ENCODE measurements around the gene PAH. TPM values are rescaled to one million over a fixed set of nuclear protein-coding genes. Genes with fewer than 3 reads are reported as not detected.
"Not testable (repeated sequence)": the region's sequence is repeated elsewhere in the genome, so short reads cannot be mapped to it uniquely, and the experiment has no call there.

Gene PAH
- polyA plus RNA-seq, 5 donors = 0.05 to 6.3 (median 0.31) TPM

GRCh38 chr12:102900389-102900788 is 16.7 kb downstream of the PAH start:
- DNase-seq = no peak

GRCh38 chr12:102896067-102896466 is 21.0 kb downstream of the PAH start:
- no peak for DNase-seq

DNA sequence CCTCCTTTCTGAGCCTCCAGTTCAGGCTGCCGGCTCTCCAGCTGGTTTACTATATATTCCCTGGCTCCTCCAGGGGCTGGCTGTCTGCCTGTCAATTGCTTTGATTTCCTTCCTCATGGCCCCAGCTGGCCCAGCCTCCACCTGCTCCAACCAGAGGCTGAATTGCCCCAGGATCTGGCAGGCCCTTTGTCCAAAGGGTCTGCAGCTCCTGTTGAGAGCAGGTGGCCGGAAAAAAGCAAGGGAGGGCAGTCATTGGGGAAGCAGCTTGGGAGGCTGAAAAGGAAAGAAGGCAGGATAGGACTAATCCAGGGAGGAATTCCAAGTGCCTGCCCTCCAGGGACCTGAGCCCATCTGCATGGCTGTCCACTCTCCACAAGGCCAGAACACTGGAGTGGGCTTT is 25.3 kb downstream of the PAH start:
- DNase-seq = no peak

DNA sequence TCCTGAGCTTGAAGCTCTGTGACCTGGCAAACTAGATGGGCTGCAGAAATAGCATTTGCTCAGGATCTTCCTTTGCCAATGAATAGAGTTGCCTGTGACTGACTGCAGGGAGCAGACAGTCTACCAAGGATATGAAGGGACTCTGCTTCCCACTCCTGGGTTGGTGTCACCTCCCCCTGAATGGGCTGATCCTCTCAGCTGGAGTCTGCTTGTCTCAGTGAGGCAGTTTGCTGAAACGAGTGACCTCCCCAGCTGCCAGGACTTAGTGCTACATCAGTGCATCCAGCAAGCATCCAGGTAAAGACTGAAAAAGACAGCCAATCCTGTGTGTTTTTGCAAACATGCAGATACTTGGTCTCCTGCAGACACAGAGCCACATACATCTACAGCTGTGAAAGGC is 28.5 kb downstream of the PAH start:
- DNase-seq = no peak

DNA sequence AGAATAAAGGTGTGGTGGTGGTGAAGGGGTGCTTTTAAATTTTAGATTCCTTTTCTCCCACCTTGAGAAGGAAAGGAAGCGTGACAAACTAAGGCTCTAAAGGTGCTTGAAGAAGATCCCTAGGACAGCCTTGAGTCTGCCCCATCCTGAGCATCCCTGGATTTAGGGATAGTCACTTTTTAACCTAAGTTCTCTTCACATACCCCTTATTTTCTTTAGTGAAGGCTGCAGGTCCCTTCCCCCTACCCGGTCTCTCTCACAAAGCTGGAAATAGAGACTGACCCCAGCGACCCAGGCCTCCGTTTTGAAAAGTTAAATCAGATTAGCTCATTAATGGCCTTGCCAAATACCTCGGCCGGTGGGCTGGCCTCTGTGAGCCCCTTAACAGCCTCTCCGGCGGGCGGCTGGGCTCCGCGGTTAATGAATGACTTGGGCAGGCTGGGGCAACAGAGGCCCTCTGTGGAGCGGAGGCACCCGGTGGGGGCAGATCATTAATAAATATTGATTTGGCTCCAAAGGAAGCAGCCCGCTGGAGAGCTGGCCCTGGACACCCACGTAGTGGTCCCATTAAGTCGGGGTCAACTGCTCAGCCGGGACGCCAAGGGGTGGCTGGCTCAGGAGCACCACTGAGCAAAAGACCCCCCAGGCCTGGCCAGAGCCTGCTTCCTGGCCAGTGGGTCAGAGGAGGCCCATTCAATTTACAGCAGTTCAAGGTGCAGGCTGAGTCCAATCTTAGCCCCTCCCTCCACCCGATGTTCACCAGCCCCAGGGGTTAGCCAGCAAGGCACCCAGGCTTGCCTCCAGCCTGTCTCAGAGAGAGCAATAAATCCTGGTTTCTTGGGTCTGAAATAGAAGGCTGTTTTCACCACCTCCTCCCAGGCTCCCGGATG is 31.8 kb downstream of the PAH start:
- no peak for DNase-seq

GRCh38 chr12:102883204-102883799 is 33.7 kb downstream of the PAH start:
- DNase-seq = peak; percentile 13 to 30

DNA sequence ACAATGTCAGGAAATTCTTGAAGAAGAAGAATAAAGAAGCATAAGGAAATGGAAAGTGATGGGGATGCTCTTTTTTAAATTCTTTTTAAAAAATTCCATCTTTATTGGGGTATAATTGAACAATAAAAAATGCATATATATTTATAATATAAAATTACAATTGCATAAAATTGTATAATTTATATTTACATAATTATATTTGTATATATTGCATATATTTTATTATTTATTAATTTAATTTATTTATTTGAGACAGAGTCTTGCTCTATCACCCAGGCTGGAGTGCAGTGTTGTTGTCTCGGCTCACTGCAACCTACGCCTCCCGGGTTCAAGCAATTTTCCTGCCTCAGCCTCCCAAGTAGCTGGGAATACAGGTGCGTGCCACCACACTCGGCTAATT is 36.3 kb downstream of the PAH start:
- no peak for DNase-seq

GRCh38 chr12:102879144-102879763 is 37.8 kb downstream of the PAH start:
- no peak for DNase-seq

GRCh38 chr12:102876883-102877282 is 40.2 kb downstream of the PAH start:
- DNase-seq = no peak

DNA sequence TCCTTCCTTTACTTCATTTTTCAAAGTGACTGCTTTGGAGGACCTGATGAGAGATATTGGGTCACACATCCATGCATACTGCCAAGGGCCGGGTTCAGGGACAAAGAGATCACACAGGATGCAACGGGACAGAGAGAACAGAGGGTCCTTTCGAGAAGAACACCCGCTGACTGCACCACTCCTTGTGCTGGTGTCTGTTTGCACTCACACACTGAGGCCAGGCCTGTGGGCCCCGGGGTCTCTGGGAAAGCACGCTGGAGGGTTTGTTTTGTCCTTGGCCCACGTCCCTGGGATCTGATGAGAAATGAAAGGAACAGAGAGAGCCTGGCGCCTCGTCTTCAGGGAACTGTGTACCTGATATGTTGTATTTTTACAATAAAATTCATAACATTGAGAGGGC is 42.2 kb downstream of the PAH start:
- no peak for DNase-seq

DNA sequence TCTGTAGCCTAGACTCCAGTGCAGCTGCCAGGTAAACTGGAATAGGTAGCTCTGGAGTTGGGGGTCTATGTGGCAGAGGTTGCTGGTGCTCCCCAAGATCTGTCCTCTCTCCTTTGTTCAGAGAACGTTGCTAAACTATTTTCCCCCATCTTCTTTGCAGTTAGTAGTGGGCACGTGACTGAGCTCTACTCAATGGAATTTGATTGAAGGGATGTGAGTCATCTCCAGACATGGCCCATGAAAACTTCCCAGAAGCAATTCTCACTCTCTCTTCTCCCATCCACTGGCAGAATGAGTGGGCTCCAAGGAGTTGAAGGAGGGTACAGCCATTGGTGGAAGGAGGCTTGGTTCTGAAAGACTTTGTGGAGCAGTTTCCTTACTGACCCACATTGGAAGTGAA is 44.0 kb downstream of the PAH start:
- DNase-seq = no peak

GRCh38 chr12:102871014-102871413 is 46.0 kb downstream of the PAH start:
- no peak for DNase-seq

GRCh38 chr12:102869571-102869970 is 47.5 kb downstream of the PAH start:
- DNase-seq = no peak

DNA sequence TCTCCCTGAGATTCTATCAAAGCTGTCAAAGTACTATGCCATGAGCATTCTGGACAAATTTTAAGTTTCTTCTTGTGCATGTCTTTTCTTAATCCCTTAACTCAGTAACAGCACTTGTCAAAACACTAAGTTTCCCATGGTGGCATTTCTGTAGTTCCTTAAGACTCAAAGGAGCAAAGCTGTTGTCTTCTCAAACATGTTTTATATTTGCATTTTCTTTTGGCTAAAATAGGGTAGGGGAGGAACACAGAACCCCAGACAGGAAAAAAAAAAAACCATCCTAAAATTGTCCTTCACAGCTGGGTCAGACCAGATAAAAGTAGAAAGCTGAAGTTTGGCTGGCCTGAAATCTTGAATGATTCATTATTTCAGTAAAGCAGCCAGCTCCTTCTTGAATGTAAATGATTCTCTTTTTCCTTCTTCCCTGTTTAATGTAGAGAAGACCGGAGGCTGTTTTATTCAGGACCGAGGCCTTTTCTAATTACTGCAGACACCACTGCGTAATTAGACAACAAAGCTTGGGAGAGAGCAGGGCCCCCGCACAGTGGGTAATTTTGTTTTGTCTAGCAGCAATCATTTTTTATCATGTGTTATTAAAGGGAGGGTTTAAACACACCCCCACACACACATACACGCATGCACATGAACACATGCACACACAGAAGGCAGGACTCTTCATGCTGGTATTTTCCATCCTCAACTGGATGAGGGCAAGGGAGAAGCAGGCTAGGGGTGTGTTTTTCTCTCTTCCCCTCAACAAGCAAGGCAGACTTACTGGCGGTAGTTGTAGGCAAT is 51.0 kb downstream of the PAH start:
- no peak for DNase-seq

DNA sequence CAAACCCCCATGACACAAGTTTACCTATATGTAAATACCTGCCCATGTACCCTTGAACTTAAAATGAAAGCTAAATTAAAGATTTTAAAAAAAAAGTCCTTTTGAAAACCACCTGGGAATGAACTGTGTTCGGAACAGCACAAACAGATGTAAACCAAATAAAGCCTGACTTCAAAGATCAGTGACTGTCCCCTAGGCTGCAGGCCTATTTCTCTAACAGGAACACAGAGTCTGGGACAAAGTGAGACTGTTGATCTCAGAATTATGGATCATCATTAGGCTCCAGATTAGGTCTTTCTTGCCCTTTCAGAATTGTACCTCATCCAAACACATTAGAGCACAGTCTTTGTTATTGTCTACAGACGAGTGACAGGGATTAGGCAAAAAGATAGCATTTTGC is 54.6 kb downstream of the PAH start:
- DNase-seq = no peak

DNA sequence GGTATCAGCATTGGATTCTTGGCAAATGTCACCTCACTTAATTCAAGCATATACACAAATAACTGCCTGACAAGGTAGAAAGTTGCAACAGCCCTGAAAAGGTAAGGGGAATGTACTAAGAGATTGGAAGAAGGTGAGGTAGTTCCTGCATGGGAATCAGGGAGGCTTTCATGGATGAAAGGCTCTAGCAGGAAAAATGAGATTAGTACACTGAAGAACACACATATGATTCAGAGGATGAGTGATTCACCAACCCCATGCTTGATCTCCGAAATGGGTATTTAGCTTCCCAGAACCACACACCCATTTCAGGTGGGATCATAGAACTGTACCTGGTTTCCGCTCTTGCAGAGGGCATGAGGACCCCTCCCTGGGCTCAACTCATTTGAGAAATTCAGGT is 65.8 kb downstream of the PAH start:
- no peak for DNase-seq

DNA sequence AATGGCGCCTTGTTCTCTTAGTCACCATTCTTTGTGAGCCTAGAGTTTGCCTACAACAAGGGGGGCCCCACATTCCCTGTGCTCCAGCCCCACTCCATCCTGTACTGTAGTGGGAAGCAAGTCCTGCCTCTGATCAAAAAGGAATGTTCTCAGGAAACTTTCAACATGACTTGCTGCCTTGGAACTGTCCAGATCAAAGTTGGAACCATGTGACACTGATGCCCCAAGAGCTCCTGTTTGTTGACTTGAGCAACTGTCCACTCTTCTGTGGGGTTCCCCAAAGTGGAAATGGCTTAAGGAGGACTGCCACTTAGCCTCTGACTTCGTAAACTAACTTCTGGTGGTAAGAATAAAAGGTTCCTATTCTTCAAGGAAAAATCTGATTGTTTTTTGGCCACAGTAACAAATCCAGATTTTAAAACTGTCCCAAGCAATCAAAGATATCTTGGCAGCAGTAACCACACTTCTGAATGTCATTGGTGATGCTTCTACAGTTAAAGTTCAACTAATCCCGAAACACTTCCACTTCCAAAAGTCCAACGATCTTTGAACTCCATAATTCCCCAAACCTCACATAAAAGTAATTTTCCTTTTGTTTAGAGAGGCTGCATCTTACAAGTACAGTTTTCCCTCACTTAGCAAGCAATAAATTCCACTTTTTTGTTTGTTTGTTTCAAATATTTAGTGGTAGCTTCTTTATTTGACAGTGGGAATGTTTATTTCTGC is 67.2 kb downstream of the PAH start:
- no peak for DNase-seq

- no peak for DNase-seq
Observed at GRCh38 chr12:102848832-102849231, 68.2 kb downstream of the PAH start.

DNA sequence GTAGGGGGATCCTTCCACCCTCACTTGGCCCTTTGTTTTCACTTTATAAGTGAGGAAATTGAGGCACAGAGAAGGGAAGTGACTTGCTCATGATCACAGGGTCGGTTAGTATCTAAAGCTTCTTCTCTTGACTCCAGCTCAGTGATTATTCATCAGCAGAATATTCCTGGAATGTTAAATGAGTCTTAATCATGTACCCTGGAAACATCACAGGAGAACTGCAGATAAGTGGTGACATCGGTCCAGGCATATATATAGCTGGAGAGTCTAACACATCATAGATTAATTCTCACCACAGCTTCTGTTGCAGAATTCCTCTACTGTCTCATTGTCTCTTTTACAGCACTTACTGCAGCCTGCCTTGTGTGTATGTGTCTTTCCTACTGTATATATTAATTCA is 69.9 kb downstream of the PAH start:
- no peak for DNase-seq

GRCh38 chr12:102833687-102834441 is 83.2 kb downstream of the PAH start:
- peak; percentile 5 to 8 for DNase-seq

GRCh38 chr12:102832826-102833225 is 84.2 kb downstream of the PAH start:
- not testable (repeated sequence) for DNase-seq

Measured in right lung (tissue), 5 donors.